Breast epithelium (tissue), 4 donors: ENCODE measurements around the gene RCOR1. TPM values are rescaled to one million over a fixed set of nuclear protein-coding genes. Genes with fewer than 3 reads are reported as not detected.
"Not testable (repeated sequence)": the region's sequence is repeated elsewhere in the genome, so short reads cannot be mapped to it uniquely, and the experiment has no call there.

Source experiments
- DNase-seq, 2 donors: peaks; one replicate each; pipeline ENCODE4 v3.0.0-alpha.2; 2019; ENCODE audit warnings: low spot score in 2 of 2
- H3K27ac ChIP-seq, 2 donors: fragments of 200-600 bp; sonication (generic) in 1 of 2; one replicate each; pipeline ENCODE4 v1.5.1; 2016 to 2019; ENCODE audit warnings: mild to moderate bottlenecking in 1 of 2
- H3K27me3 ChIP-seq, 2 donors: fragments of 200-600 bp; sonication (generic) in 1 of 2; one replicate each; pipeline versions ENCODE4 v1.5.1 to v1.6.0; 2017 to 2019; ENCODE audit warnings: control low read depth in 1 of 2, mild to moderate bottlenecking in 1 of 2
- H3K36me3 ChIP-seq: fragments of 200-600 bp; one replicate; pipeline ENCODE4 v1.5.1; 2019
- H3K4me1 ChIP-seq, 2 donors: fragments of 200-600 bp; sonication (generic); one replicate each; pipeline ENCODE4 v1.5.1; 2016 to 2019; ENCODE audit warnings: control low read depth in 1 of 2
- H3K4me3 ChIP-seq, 3 donors: fragments of 200-600 bp; sonication (generic); 1 replicate in 2 of 3; 2 replicates in 1 of 3; pipeline ENCODE4 v1.5.1; 2016 to 2019; ENCODE audit warnings: mild to moderate bottlenecking in 3 of 3, moderate library complexity in 2 of 3
- H3K9me3 ChIP-seq, 2 donors: fragments of 200-600 bp; sonication (generic) in 1 of 2; one replicate each; pipeline ENCODE4 v1.5.1; 2016 to 2019; ENCODE audit warnings: control low read depth in 1 of 2
- CTCF ChIP-seq, 3 donors: fragments of 450-650 bp; IDR thresholded peaks; one replicate each; pipeline ENCODE4 v1.5.1; 2016 to 2017; ENCODE audit warnings: antibody characterized with exemption in 3 of 3, mild to moderate bottlenecking in 3 of 3, moderate library complexity in 3 of 3
- POLR2A ChIP-seq: fragments of 450-650 bp; IDR thresholded peaks from one replicate; pipeline ENCODE4 v1.6.1; 2016; ENCODE audit warnings: antibody characterized with exemption, mild to moderate bottlenecking, moderate library complexity
- POLR2AphosphoS5 ChIP-seq, 3 donors: sonication (generic); formaldehyde crosslinking; IDR thresholded peaks; one replicate each; pipeline ENCODE4 v1.6.1; 2017; ENCODE audit warnings: antibody characterized with exemption in 3 of 3
- intact Hi-C: fragments of 100-400 bp; cut with DNase I; formaldehyde crosslinking; loops from one replicate; pipeline ENCODE4 v1.15.1; 2023; ENCODE audit warnings: low total_unique reads
- total RNA-seq, 3 donors: library from RNA; depleted of rRNA; stranded (reverse); fragments of >200 nt; gene quantifications; one replicate each; pipeline ENCODE4 v1.1.0, GENCODE V29; 2016

The RCOR1 gene
- total RNA-seq, 3 donors from 2014 or later, result 15.7 to 21.8 (median 20.3) TPM

- TF ChIP-seq CTCF (IDR thresholded peaks at IDR 0.05) (no peak), POLR2AphosphoS5 (IDR thresholded peaks at IDR 0.05) (no peak), POLR2A (no peak)
- Histone ChIP-seq H3K27ac (no peak overlapping the region), H3K36me3 (no peaks in the 10 kb centered on the region), H3K27me3 (peaks cover 3 to 11% of the 10 kb centered on the region in 2 donors), H3K4me1 (peaks cover 0 to 4% of the 10 kb centered on the region in 2 donors), H3K4me3 (no peak overlapping the region), H3K9me3 (no peaks in the 10 kb centered on the region)
- intact Hi-C loops, result no loop called here
- DNase-seq, result no peak
These were observed 43.7 kb upstream of the RCOR1 start for GRCh38 chr14:102548616-102549240.

DNA sequence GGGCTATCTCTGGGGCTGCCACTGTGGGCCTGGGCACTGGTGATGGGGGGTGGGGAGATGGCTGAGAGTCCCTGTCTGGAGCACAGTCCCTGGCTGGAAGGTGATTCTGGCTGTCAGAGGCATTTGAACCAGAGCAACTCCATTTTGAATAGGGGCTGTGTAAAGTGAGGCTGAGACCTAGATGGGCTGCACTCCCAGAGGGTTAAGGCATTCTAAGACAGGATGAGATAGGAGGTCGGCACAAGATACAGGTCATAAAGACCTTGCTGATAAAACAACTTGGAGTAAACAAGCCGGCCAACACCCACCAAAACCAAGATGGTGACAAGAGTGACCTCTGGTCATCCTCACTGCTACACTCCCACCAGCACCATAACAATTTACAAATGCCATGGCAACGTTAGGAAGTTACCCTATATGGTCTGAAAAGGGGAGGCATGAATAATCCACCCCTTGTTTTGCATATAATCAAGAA lies 41.5 kb upstream of the RCOR1 start:
- H3K36me3 ChIP-seq, H3K27me3 ChIP-seq, H3K4me1 ChIP-seq, H3K4me3 ChIP-seq, H3K9me3 ChIP-seq, H3K27ac ChIP-seq, intact Hi-C loops, DNase-seq: not testable (repeated sequence)

- no peaks in the 10 kb centered on the region for H3K9me3 ChIP-seq
- TF ChIP-seq CTCF (IDR thresholded peaks at IDR 0.05) (no peak), POLR2AphosphoS5 (IDR thresholded peaks at IDR 0.05) (no peak), POLR2A (no peak)
- no peaks in the 10 kb centered on the region for H3K27me3 ChIP-seq
- no peak overlapping the region for H3K4me3 ChIP-seq
- no peak overlapping the region for H3K27ac ChIP-seq
- DNase-seq, result no peak
- H3K36me3 ChIP-seq, result no peaks in the 10 kb centered on the region
- intact Hi-C loops, result no loop called here
- no peaks in the 10 kb centered on the region for H3K4me1 ChIP-seq
These were observed 40.3 kb upstream of the RCOR1 start for GRCh38 chr14:102551995-102552705.

- intact Hi-C loops, result no loop called here
- Histone ChIP-seq H3K4me1 (no peaks in the 10 kb centered on the region), H3K27me3 (no peaks in the 10 kb centered on the region), H3K36me3 (no peaks in the 10 kb centered on the region), H3K4me3 (peak overlapping the region; percentile 76 to 100 (median 84)), H3K9me3 (no peaks in the 10 kb centered on the region), H3K27ac (peak overlapping the region; percentile 84 to 85)
- TF ChIP-seq POLR2AphosphoS5 (IDR thresholded peaks at IDR 0.05), result no peak
- no peak for TF ChIP-seq POLR2A
- TF ChIP-seq CTCF (IDR thresholded peaks at IDR 0.05), result no peak
- no peak for DNase-seq
These were observed 37.3 kb upstream of the RCOR1 start for GRCh38 chr14:102554821-102555819.

GRCh38 chr14:102556098-102556677 lies 36.3 kb upstream of the RCOR1 start:
- H3K4me3 ChIP-seq, result no peak overlapping the region
- DNase-seq, result no peak
- intact Hi-C loops, result no loop called here
- no peaks in the 10 kb centered on the region for H3K9me3 ChIP-seq
- H3K27me3 ChIP-seq, result no peaks in the 10 kb centered on the region
- H3K36me3 ChIP-seq, result no peaks in the 10 kb centered on the region
- H3K27ac ChIP-seq, result no peak overlapping the region
- TF ChIP-seq CTCF (IDR thresholded peaks at IDR 0.05) (no peak), POLR2A (no peak), POLR2AphosphoS5 (IDR thresholded peaks at IDR 0.05) (no peak)
- no peaks in the 10 kb centered on the region for H3K4me1 ChIP-seq
